Measurements from ENCODE around the gene ADPRM.

- TF ChIP-seq MAX (IDR thresholded peaks at IDR 0.05; ENCODE audit: insufficient read depth, insufficient read length) (no peak), CTCF (IDR thresholded peaks at IDR 0.05; ENCODE audit: extremely low read depth in 1 of 2, insufficient read depth in 1 of 2, low read depth in 1 of 2, low read length in 2 of 2) (peak; percentile 69 to 77), EZH2 (IDR thresholded peaks at IDR 0.05; ENCODE audit: borderline replicate concordance, low read depth, low read length, severe bottlenecking) (no peak), POLR2A (IDR thresholded peaks at IDR 0.05; ENCODE audit: low read depth, low read length) (no peak)
Measured at GRCh38 chr17:10737168-10737622, 39.8 kb downstream of the ADPRM start.

Measured in endothelial cell of umbilical vein (primary cell).